ENCODE results near the gene HSPA12B.
"Not testable (repeated sequence)": the region's sequence is repeated elsewhere in the genome, so short reads cannot be mapped to it uniquely, and the experiment has no call there.

HSPA12B gene

DNA sequence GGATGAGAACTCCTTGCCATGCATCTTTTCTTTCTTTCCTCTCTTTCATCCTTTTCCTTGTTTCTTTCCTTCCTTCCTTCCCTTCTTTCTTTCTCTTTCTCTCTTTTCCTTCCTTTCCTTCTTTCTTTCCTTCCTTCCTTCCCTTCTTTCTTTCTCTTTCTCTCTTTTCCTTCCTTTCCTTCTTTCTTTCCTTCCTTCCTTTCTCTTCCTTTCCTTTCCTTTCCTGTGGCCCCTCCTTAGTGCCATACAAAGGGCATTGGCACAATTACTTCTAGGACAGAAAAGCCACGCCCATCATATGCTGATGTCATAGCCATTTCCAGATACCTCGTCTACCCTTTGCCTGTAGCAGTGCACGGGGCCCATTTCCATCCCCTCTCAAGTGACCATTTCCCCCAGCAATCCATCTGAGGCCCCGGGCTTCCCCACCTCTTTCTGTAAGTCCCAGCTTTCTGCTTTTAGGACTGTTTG, 56.2 kb downstream of the HSPA12B start:
- DNase-seq: no peak

DNA sequence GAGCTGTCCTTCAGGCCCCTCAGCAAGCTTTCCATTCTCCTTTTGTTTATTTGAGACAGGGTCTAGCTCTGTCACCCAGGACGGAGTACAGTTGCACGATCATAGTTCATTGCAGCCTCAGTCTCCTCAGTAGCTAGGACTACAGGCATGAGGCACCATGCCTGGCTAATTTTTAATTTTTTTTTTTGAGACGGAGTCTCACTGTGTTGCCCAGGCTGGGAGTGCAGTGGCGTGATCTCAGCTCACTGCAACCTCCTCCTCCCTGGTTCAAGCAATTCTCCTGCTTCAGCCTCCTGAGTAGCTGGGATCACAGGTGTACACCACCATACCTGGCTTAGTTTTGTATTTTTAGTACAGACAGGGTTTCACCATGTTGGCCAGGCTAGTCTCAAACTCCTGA, 56.7 kb downstream of the HSPA12B start:
- DNase-seq: not testable (repeated sequence)

DNA sequence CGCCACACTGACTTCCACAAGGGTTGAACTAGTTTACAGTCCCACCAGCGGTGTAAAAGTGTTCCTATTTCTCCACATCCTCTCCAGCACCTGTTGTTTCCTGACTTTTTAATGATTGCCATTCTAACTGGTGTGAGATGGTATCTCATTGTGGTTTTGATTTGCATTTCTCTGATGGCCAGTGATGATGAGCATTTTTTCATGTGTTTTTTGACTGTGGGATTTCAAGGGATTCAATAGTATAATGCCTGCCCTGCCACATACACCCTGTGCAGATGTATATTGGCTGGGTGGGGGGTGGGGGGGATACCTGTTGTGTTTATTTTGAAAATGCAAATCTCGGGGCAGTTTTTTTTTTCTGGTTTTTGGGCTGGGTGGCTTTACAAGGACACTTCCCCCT, 61.7 kb downstream of the HSPA12B start:
- not testable (repeated sequence) for DNase-seq

DNA sequence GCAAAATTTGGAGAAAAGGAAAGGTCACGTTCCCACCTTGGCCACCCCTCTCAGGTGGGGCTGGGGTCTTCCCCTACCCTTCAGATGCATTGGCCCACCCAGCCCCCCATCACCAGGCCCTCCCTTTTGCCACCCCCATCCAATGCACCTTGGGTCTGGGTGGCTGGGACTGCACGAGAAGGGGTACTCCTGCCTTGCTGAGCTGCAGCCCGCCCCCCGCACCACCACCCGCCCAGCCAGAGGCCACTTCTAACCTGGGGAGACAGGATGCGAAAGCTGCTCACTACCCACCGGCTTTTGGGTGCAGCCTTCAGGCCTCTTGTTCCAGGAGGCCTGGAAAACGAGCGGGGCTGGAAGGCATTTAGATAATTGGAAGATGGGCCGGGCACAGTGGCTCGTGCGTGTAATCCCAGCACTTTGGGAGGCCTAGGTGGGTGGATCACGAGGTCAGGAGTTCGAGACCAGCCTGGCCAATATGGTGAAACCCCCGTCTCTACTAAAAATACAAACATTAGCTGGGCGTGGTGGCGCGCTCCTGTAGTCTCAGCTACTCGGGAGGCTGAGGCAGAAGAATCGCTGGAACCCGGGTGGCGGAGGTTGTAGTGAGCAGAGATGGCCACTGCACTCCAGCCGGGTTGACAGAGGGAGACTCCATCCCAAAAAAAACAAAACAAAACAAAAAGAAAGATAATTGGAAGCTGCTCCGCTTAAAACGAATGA, 62.4 kb downstream of the HSPA12B start:
- no peak for DNase-seq

DNA sequence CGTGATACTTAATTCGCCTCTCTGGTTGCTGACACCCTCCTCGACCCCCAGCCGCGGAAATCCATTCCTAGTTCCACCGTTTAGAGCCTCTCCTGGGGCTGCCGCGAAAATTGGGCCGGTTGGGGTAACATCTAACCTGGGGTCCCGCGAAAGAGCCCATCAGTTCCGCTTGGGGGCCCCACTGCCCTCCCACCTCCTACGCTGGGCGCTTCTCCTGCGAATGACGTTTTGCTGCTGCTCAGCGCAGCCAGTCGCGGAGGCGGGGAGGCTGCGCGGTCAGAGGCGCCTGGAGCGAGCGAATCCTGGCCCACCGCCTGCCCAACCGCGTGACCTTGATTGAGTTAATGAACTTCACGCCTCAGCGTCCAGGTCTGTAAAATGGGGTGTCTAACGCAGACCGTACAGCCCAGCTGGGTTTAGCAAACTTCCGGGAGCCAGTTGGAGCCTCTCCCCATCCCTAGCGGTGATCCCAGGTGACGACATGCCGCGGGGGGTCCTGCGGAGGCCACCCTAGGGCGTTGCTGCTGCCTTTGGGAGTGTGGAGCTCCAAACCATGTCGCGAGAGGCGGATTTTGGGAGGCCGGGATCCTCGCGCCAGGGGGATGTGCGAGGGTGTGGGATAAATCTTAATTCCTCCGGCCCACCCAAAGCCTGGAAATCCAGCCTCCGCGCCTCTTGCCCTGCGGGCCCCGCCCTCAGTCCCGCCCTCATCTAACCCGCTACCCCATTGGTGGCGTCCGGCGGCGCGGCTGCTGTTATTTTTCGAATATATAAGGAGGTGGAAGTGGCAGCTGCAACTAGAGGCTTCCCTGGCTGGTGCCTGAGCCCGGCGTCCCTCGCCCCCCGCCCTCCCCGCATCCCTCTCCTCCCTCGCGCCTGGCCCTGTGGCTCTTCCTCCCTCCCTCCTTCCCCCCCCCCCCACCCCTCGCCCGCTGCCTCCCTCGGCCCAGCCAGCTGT, 63.3 kb downstream of the HSPA12B start, which contains the start of gene CDC25B:
CDC25B (plus strand) TSS at position 800 of the 958 bp plus-strand sequence. CDS start 222 bp downstream, outside the sequence.
- peak; percentile 93 for DNase-seq

DNA sequence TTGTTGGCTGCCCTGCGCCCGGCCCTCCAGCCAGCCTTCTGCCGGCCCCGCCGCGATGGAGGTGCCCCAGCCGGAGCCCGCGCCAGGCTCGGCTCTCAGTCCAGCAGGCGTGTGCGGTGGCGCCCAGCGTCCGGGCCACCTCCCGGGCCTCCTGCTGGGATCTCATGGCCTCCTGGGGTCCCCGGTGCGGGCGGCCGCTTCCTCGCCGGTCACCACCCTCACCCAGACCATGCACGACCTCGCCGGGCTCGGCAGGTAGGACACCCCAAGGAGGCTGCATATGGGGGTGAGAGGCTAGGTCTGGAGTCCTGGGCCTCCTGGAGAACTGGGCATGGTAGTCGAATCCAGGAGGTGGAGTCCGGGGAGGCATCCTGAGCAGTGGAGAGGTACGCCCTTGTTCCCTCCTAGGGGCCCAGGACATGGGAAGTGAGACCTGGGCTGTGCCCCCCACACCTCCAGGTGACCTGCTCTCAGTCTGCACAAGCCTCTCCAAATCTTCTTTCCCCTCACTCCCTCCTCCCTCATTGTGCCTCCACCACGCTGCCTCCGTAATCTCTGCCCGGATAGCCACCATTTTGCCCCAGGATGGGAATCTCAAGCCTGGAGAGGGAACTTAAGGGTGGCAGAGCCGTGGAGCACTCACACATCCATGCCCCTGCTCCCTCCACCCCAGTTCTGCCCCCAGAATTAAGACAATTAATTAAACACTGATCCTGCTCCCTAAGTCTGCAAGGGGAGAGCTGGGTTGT, 64.2 kb downstream of the HSPA12B start:
- DNase-seq: no peak

DNA sequence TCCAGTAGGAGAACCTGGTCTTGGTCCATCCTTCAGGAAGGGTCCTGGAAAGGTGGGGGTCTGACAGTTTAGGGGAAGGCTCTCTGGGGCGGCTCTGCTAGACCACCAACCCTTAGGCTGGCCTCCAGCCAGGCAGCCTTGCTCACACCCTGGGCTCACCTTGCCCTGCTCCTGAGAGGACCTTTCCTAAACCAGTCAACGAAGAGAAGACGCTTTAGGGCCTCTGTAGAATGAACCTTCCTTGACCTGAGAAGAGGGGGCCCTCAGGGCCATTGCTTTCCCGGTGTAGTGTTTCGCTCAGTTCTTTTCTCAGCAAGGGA, 64.7 kb downstream of the HSPA12B start:
- DNase-seq: no peak

DNA sequence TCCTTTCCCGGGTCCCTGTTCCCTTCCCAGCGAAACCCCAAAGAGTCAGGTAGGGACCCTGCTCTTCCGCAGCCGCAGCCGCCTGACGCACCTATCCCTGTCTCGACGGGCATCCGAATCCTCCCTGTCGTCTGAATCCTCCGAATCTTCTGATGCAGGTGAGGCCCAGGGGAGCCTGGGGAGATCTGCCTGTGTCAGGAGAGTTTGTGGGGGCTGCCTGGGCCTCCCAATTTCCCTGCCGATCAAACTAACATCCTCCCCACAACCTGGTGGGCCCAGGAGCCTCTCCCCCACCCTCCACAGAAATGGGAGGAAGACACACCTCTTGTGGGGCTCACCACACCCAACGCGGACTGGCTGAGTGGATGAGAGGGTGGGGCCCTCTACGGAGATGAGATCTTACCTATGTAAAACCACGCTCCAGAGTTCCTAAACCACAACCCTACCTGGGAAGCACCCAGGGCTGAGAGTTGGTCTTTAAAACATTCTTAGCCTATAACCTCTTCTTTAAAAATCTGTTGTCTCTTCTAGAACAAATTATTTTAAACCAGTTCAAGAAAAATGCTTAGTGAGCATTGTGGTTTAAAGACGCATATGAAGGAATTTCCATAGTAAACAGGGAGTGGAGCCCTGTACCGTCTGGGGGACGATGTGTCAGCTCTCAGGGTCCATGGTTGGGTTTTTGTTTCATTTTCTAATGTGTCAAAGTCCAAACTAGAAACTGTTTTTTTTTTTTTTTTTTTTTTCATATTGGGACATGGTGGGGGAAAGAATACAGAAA, 65.3 kb downstream of the HSPA12B start:
- no peak for DNase-seq

DNA sequence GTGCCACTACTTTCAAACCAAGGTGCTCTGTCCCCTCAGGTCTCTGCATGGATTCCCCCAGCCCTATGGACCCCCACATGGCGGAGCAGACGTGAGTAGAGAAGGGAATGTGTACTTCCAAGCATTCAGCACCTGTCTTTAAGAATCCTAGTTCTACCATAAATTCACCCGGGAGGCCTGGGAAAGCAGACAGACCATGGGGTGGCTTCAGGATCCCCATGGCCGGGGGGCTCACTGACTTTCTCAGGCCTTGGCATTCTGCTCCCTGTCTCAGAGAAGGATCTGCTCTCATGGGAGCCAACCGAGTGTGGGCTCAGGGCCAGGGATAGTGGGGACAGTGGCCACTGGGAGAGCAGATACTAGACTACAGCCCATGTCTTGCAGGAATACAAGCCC, 65.9 kb downstream of the HSPA12B start:
- no peak for DNase-seq

DNA sequence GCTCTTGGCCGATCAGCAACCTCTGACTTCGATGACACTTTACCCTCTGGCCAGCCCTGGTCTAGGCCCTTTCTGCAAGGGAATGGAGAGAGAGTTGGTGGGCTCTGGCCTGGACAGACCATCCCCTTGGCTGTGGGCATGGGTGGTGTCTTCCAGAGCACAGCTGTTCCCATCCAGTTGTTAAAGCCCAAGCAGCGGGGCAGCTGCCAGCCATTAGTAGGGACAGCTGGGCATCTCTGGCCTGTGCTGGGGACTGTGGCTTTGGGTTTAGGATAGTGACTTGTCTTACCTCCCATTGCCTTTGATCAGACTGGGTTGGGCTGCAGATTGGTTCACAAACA, 66.4 kb downstream of the HSPA12B start:
- no peak for DNase-seq

DNA sequence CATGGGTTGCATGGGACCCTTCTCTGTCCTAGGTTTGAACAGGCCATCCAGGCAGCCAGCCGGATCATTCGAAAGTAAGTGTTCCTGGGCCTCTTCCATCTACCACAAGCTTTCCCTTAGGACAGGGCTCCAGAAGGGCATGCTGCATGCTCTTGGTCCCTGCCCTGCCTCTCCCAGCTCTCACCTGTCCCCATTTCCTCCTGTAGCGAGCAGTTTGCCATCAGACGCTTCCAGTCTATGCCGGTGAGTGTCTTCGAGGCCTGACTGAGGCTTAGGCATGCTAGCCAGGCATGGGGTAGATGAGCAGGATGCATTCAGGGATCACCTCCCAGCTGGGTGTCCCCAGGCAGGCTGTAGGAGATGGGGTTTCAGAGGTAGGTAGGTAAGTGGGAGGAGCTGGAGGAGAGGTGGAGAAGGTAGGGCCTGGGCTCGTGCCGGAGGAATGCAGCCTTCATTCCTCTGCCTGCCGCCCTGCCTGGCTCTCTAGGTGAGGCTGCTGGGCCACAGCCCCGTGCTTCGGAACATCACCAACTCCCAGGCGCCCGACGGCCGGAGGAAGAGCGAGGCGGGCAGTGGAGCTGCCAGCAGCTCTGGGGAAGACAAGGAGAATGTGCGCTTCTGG, 67.9 kb downstream of the HSPA12B start:
- DNase-seq: no peak

DNA sequence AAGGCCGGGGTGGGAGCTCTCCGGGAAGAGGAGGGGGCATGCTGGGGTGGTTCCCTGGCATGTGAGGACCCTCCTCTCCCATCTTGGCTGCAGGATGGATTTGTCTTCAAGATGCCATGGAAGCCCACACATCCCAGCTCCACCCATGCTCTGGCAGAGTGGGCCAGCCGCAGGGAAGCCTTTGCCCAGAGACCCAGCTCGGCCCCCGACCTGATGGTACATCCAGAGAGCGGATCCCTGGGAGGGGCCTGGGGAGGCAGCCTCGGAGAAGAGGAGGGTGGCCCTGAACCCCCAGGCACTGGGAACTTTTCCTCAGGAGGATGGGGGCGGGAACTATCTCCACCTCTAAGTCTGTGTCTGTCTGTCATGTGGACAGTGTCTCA, 68.4 kb downstream of the HSPA12B start:
- no peak for DNase-seq

DNA sequence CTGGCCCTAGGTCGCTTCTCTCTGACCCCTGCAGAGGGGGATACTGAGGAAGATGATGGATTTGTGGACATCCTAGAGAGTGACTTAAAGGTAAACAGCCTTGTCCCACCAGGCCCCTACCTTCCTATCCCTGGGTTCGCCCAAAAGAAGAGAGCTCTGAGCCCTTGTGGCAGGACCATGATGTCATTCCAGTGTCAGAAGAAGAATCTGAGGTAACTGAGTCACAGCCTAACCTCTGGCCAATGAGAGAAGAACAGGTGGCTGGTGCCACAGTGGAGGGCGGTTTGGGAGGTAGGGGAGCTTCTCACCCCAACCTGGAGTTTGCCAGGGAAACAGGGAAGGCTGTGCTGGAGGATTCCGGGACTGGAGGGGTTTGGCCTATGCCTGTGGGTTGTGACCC, 68.8 kb downstream of the HSPA12B start:
- no peak for DNase-seq

DNA sequence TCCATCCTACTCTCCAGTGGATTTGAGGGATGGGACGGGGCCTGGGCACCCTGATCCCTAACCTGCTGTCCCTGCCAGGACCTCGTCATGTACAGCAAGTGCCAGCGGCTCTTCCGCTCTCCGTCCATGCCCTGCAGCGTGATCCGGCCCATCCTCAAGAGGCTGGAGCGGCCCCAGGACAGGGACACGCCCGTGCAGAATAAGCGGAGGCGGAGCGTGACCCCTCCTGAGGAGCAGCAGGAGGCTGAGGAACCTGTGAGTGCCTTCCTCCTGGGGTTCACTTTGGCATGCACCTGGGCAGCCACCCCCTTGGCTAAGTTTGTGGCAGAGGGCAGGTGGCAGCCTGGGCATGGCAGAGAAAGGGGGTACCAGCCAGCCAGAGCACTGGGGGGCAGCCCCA, 69.4 kb downstream of the HSPA12B start:
- no peak for DNase-seq

Data from activated CD8-positive, alpha-beta memory T cell treated with anti-CD3 and anti-CD28 coated beads, Interleukin-2, amount 50 U/mL, for 48 hours (primary cell).